ENCODE measurements around the gene FAM234A.

FAM234A gene

GRCh38 chr16:289395-289997 lies 54.9 kb downstream of the FAM234A start:
- ChIA-PET CTCF (no interaction called here), POLR2A (no interaction called here)
- no peak for DNase-seq (ENCODE audit: extremely low spot score)

GRCh38 chr16:290015-290680 lies 55.5 kb downstream of the FAM234A start:
- ChIA-PET CTCF (no interaction called here), POLR2A (no interaction called here)
- no peak for TF ChIP-seq FOXA1 (IDR thresholded peaks at IDR 0.05)
- no peak for TF ChIP-seq ELF4 (IDR thresholded peaks at IDR 0.05)
- TF ChIP-seq CTBP1 (IDR thresholded peaks at IDR 0.05; ENCODE audit: borderline replicate concordance): no peak
- DNase-seq (ENCODE audit: extremely low spot score): no peak

More at GRCh38 chr16:289395-289997, 54.9 kb downstream of the FAM234A start:
- TF ChIP-seq FOXM1 (IDR thresholded peaks at IDR 0.05; ENCODE audit: borderline replicate concordance): no peak
- TF ChIP-seq LEF1 (IDR thresholded peaks at IDR 0.05; ENCODE audit: borderline replicate concordance): no peak
- TF ChIP-seq NFRKB (IDR thresholded peaks at IDR 0.05): no peak
- no peak for TF ChIP-seq TARDBP (IDR thresholded peaks at IDR 0.05)
- no peak for TF ChIP-seq SUZ12 (IDR thresholded peaks at IDR 0.05)
- TF ChIP-seq HDGF (IDR thresholded peaks at IDR 0.05; ENCODE audit: borderline replicate concordance): no peak
- no peak for TF ChIP-seq L3MBTL2 (conservative IDR thresholded peaks at IDR 0.05)

- CTCF ChIA-PET: no interaction called here
- POLR2A ChIA-PET: no interaction called here
- DNase-seq (ENCODE audit: extremely low spot score): no peak
- TF ChIP-seq SUZ12 (IDR thresholded peaks at IDR 0.05) (no peak), TARDBP (IDR thresholded peaks at IDR 0.05) (no peak), ELF4 (IDR thresholded peaks at IDR 0.05) (no peak)
Observed at GRCh38 chr16:290681-291405, 56.2 kb downstream of the FAM234A start.

GRCh38 chr16:291539-291938 lies 56.9 kb downstream of the FAM234A start:
- CTCF ChIA-PET: no interaction called here
- TF ChIP-seq L3MBTL2 (conservative IDR thresholded peaks at IDR 0.05): no peak
- TF ChIP-seq ZNF384 (IDR thresholded peaks at IDR 0.05): no peak
- no peak for TF ChIP-seq TARDBP (IDR thresholded peaks at IDR 0.05)
- TF ChIP-seq FOXA1 (IDR thresholded peaks at IDR 0.05): no peak
- no peak for TF ChIP-seq ELF4 (IDR thresholded peaks at IDR 0.05)
- no peak for TF ChIP-seq CTBP1 (IDR thresholded peaks at IDR 0.05; ENCODE audit: borderline replicate concordance)
- TF ChIP-seq HDGF (IDR thresholded peaks at IDR 0.05; ENCODE audit: borderline replicate concordance): no peak
- TF ChIP-seq SUZ12 (IDR thresholded peaks at IDR 0.05): no peak
- no peak for TF ChIP-seq LEF1 (IDR thresholded peaks at IDR 0.05; ENCODE audit: borderline replicate concordance)
- TF ChIP-seq ARNT (IDR thresholded peaks at IDR 0.05): no peak
- TF ChIP-seq NFRKB (IDR thresholded peaks at IDR 0.05): no peak
- TF ChIP-seq SP1 (IDR thresholded peaks at IDR 0.05): no peak
- TF ChIP-seq PKNOX1 (IDR thresholded peaks at IDR 0.05): no peak
- no peak for TF ChIP-seq FOXK2 (IDR thresholded peaks at IDR 0.05)
- TF ChIP-seq BHLHE40 (IDR thresholded peaks at IDR 0.05; ENCODE audit: borderline replicate concordance): no peak
- no peak for TF ChIP-seq FOXM1 (IDR thresholded peaks at IDR 0.05; ENCODE audit: borderline replicate concordance)
- POLR2A ChIA-PET: no interaction called here
- DNase-seq (ENCODE audit: extremely low spot score): no peak

GRCh38 chr16:293043-293775 lies 58.6 kb downstream of the FAM234A start:
- ChIA-PET CTCF (interaction anchor here (1.0 kb wide), 1 partner anchor 193 kb away, joined by 4 read pairs; no protein-coding TSS in a partner anchor), POLR2A (interaction anchor here (0.9 kb wide), 1 partner anchor 15 kb away, joined by 6 read pairs; no protein-coding TSS in a partner anchor)
- TF ChIP-seq BHLHE40 (IDR thresholded peaks at IDR 0.05; ENCODE audit: borderline replicate concordance): no peak
- no peak for TF ChIP-seq FOXM1 (IDR thresholded peaks at IDR 0.05; ENCODE audit: borderline replicate concordance)
- TF ChIP-seq NFRKB (IDR thresholded peaks at IDR 0.05): no peak
- TF ChIP-seq TARDBP (IDR thresholded peaks at IDR 0.05): no peak
- TF ChIP-seq SP1 (IDR thresholded peaks at IDR 0.05): no peak
- DNase-seq (ENCODE audit: extremely low spot score): no peak

- no peak for DNase-seq (ENCODE audit: extremely low spot score)
- TF ChIP-seq HDGF (IDR thresholded peaks at IDR 0.05; ENCODE audit: borderline replicate concordance) (no peak), L3MBTL2 (conservative IDR thresholded peaks at IDR 0.05) (no peak), TARDBP (IDR thresholded peaks at IDR 0.05) (no peak), LEF1 (IDR thresholded peaks at IDR 0.05; ENCODE audit: borderline replicate concordance) (no peak), CTBP1 (IDR thresholded peaks at IDR 0.05; ENCODE audit: borderline replicate concordance) (no peak), ZNF384 (IDR thresholded peaks at IDR 0.05) (no peak), FOXM1 (IDR thresholded peaks at IDR 0.05; ENCODE audit: borderline replicate concordance) (no peak), SUZ12 (IDR thresholded peaks at IDR 0.05) (no peak), ELF4 (IDR thresholded peaks at IDR 0.05) (no peak), BHLHE40 (IDR thresholded peaks at IDR 0.05; ENCODE audit: borderline replicate concordance) (no peak), PKNOX1 (IDR thresholded peaks at IDR 0.05) (no peak), FOXK2 (IDR thresholded peaks at IDR 0.05) (no peak), FOXA1 (IDR thresholded peaks at IDR 0.05) (no peak), SP1 (IDR thresholded peaks at IDR 0.05) (no peak), ARNT (IDR thresholded peaks at IDR 0.05) (no peak), NFRKB (IDR thresholded peaks at IDR 0.05) (no peak)
- CTCF ChIA-PET: no interaction called here
- POLR2A ChIA-PET: no interaction called here
Observed at GRCh38 chr16:296276-296675, 61.7 kb downstream of the FAM234A start.
